ENCODE data around the gene SPATA9.
"Not testable (repeated sequence)": the region's sequence is repeated elsewhere in the genome, so short reads cannot be mapped to it uniquely, and the experiment has no call there.

DNA sequence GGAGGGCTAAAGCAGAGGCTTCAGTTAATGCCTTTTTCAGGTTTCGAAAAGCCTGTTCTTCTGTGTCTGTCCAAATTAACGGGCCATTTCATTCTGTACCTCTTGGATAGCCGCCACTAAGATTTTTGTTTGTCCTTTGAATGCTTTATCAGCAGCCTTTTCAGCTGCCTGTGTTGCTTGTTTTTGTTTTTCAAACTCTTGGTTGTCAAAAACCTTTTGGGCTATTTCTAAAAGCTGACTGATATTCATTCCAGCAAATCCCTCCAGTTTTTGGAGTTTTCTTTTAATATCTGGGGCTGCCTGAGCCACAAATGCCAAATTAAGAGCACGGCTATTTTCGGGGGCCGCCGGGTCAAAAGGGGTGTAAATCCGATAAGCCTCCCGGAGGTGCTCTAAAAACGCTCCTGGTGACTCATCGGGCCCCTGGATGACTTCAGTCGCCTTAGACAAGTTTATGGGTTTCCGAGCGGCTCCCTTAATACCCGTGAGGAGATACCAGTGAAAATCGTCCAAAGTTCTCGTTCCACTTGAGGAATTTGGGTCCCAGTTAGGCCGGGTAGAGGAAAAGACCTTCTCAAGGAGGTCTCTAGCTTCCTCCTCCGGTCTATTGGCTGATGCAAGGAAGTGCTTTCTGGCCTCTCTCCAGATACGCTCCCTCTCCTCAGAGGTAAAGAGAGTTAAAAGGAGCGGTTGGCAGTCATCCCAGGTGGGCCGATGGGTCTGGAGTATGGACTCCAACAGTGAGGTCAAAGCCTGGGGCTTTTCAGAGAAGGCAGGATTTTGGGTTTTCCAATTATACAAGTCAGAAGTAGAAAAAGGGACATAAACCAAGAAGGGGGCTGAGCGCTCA lies 28.1 kb upstream of the SPATA9 start:
- TF ChIP-seq CTCF (conservative IDR thresholded peaks at IDR 0.05); EZH2 (IDR thresholded peaks at IDR 0.05; ENCODE audit: low read depth): not testable (repeated sequence)

Data from PC-9 (cell line).